ENCODE data around the gene PIK3CD. TPM values are rescaled to one million over a fixed set of nuclear protein-coding genes. Genes with fewer than 3 reads are reported as not detected.

PIK3CD gene
- total and polyA plus RNA-seq, 2 donors (not counting 3 experiments of a cell fraction or from before 2014, with no cell fraction given), result 3.5 to 5.2 TPM

- no TSS peak for BruUV-seq (replicated peaks)
- no peaks in the 10 kb centered on the region for H3K9me1 ChIP-seq (replicated peaks; ENCODE audit: control insufficient read depth, extremely low read depth, insufficient read depth, low read length)
- no peak overlapping the region for H2AFZ ChIP-seq (ENCODE audit: low read depth, low read length)
- no peaks in the 10 kb centered on the region for H3K79me2 ChIP-seq (ENCODE audit: control insufficient read depth, insufficient read depth, low read length)
- no peak overlapping the region for H3K9ac ChIP-seq (replicated peaks; ENCODE audit: extremely low read depth, insufficient read depth, low read length)
- H3K27me3 ChIP-seq (ENCODE audit: control insufficient read depth in 2 of 2, insufficient read depth in 2 of 2, low read length in 2 of 2), result peaks cover 27 to 35% of the 10 kb centered on the region in 2 experiments
- TF ChIP-seq MAX (IDR thresholded peaks at IDR 0.05; ENCODE audit: insufficient read depth, insufficient read length) (no peak), GATA2 (IDR thresholded peaks at IDR 0.05; ENCODE audit: insufficient read depth, insufficient read length, low read depth, low read length) (no peak), JUN (IDR thresholded peaks at IDR 0.05; ENCODE audit: borderline replicate concordance, insufficient read depth, insufficient read length, low read depth) (no peak), FOS (IDR thresholded peaks at IDR 0.05; ENCODE audit: borderline replicate concordance, insufficient read depth, low read length) (no peak), CTCF (IDR thresholded peaks at IDR 0.05; ENCODE audit: extremely low read depth in 1 of 2, insufficient read depth in 1 of 2, low read depth in 1 of 2, low read length in 2 of 2) (no peak), POLR2AphosphoS5 (IDR thresholded peaks at IDR 0.05; ENCODE audit: insufficient read depth, low read depth, low read length) (no peak), MYC (IDR thresholded peaks at IDR 0.05; ENCODE audit: low read depth, low read length) (no peak)
- no peak overlapping the region for H3K4me3 ChIP-seq (replicated peaks in 1 of 3; ENCODE audit: insufficient read depth in 1 of 3, low read depth in 1 of 3, low read length in 3 of 3)
- DNase-seq (ENCODE audit: low read depth, low spot score), result no peak
- no peak overlapping the region for H3K4me2 ChIP-seq (ENCODE audit: insufficient read depth, low read length)
- no peaks in the 10 kb centered on the region for H3K9me3 ChIP-seq (replicated peaks; ENCODE audit: control insufficient read depth, insufficient read depth, low read length)
- no peaks in the 10 kb centered on the region for H3K36me3 ChIP-seq (ENCODE audit: control insufficient read depth in 2 of 2, extremely low read depth in 1 of 2, insufficient read depth in 2 of 2, low read length in 2 of 2)
- dilution Hi-C loops (cut with MboI; ENCODE audit: extremely low pct_ligation_motif_present, low sequenced_read_pairs), result no loop called here
- CTCF ChIA-PET, result interaction anchor here (1.1 kb wide), 1 partner anchor 11 kb away, joined by 3 read pairs; no protein-coding TSS in a partner anchor
- intact Hi-C loops (cut with micrococcal nuclease), result no loop called here
- POLR2A ChIA-PET, result no interaction called here
- no peak overlapping the region for H3K27ac ChIP-seq (ENCODE audit: insufficient read depth, low read depth, low read length)
- peaks cover 7% of the 10 kb centered on the region for H3K4me1 ChIP-seq (ENCODE audit: control insufficient read depth, extremely low read depth, insufficient read depth, low read length)
- no peaks in the 10 kb centered on the region for H4K20me1 ChIP-seq (replicated peaks; ENCODE audit: control insufficient read depth, extremely low read depth, insufficient read depth, low read length)
- FAIRE-seq, result no peak
Observed at GRCh38 chr1:9655836-9656235, 4.3 kb downstream of the PIK3CD start.
